ENCODE measurements around the gene NEURL4. TPM values are rescaled to one million over a fixed set of nuclear protein-coding genes. Genes with fewer than 3 reads are reported as not detected.

Gene NEURL4
- total RNA-seq, 1 donor from 2014 or later = 22.6 TPM

DNA sequence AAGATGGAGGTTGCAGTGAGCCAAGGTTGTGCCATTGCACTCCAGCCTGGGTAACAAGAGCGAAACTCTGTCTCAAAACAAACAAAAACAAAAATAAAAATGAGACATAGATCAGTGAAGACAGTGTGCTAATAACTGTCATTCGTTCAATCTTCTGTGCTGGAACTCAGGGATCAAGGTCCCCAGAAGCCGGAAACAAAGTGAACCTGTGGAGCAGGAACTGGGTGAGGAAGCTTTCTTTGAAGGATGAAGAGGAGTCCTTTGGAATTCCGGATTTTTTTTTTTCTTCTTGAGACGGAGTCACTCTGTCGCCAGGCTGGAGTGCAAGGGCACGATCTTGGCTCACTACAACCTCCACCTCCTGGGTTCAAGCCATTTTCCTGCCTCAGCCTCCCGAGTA lies 49.7 kb downstream of the NEURL4 start:
- H3K4me3 ChIP-seq = no peak overlapping the region
- H3K4me1 ChIP-seq = peaks cover 24% of the 10 kb centered on the region
- no peak overlapping the region for H3K27ac ChIP-seq
- no peak for TF ChIP-seq CTCF (IDR thresholded peaks at IDR 0.05)
- TF ChIP-seq POLR2A (IDR thresholded peaks at IDR 0.05) = no peak
- no peak for TF ChIP-seq POLR2AphosphoS5 (IDR thresholded peaks at IDR 0.05; ENCODE audit: insufficient read depth in 1 of 2, low read depth in 1 of 2)
- DNase-seq (ENCODE audit: extremely low spot score in 2 of 2) = no peak
- intact Hi-C loops (cut with DNase I) = no loop called here
- H3K27me3 ChIP-seq = no peaks in the 10 kb centered on the region
- no peaks in the 10 kb centered on the region for H3K36me3 ChIP-seq
- no peaks in the 10 kb centered on the region for H3K9me3 ChIP-seq

GRCh38 chr17:7266784-7267183 lies 62.4 kb downstream of the NEURL4 start:
- Histone ChIP-seq H3K4me3 (no peak overlapping the region), H3K36me3 (no peaks in the 10 kb centered on the region), H3K27ac (no peak overlapping the region), H3K9me3 (no peaks in the 10 kb centered on the region), H3K4me1 (peaks cover 21% of the 10 kb centered on the region), H3K27me3 (peaks cover 11% of the 10 kb centered on the region)
- TF ChIP-seq POLR2A (IDR thresholded peaks at IDR 0.05) = no peak
- TF ChIP-seq POLR2AphosphoS5 (IDR thresholded peaks at IDR 0.05; ENCODE audit: insufficient read depth in 1 of 2, low read depth in 1 of 2) = no peak
- intact Hi-C loops (cut with DNase I) = no loop called here
- no peak for DNase-seq (ENCODE audit: extremely low spot score in 2 of 2)

Small RNA genes lying within 50 kb of the gene (small RNA-seq; reads per million reads assigned to genes)
- gene AC026954.2 = not detected
- gene RF00019 = not detected

Other genes with a start within 250 kb of the NEURL4 start
- 3.7 TPM for gene CLEC10A, start 249.1 kb downstream of the NEURL4 start, total RNA-seq
- 2.7 TPM for gene ASGR2, start 214.5 kb downstream of the NEURL4 start, total RNA-seq
- gene ASGR1, start 150.0 kb downstream of the NEURL4 start, total RNA-seq = 2.5 TPM
- gene DLG4, start 109.5 kb downstream of the NEURL4 start, total RNA-seq = 23.3 TPM
- gene ACADVL, start 109.4 kb downstream of the NEURL4 start, total RNA-seq = 957 TPM
- gene DVL2, start 94.8 kb downstream of the NEURL4 start, total RNA-seq = 53.0 TPM
- 24.8 TPM for gene PHF23, start 89.9 kb downstream of the NEURL4 start, total RNA-seq
- gene GABARAP, start 86.9 kb downstream of the NEURL4 start, total RNA-seq = 395 TPM
- 64.6 TPM for gene CTDNEP1, start 77.6 kb downstream of the NEURL4 start, total RNA-seq
- gene ELP5, start 77.1 kb downstream of the NEURL4 start, total RNA-seq = 30.9 TPM
- gene CLDN7, start 66.9 kb downstream of the NEURL4 start, total RNA-seq = 75.9 TPM
- 3.2 TPM for gene SLC2A4, start 47.6 kb downstream of the NEURL4 start, total RNA-seq
- gene YBX2, start 34.7 kb downstream of the NEURL4 start, total RNA-seq = 0.25 TPM
- gene EIF5A, start 21.7 kb downstream of the NEURL4 start, total RNA-seq = 238 TPM
- 51.1 TPM for gene GPS2, start 14.0 kb downstream of the NEURL4 start, total RNA-seq
- gene ACAP1, start 7.2 kb upstream of the NEURL4 start, total RNA-seq = 7.6 TPM
- 12.5 TPM for gene KCTD11, start 22.8 kb upstream of the NEURL4 start, total RNA-seq
- not detected for gene TMEM95, start 25.8 kb upstream of the NEURL4 start, total RNA-seq
- gene TNK1, start 51.8 kb upstream of the NEURL4 start, total RNA-seq = 10.1 TPM
- gene PLSCR3, start 65.2 kb upstream of the NEURL4 start, total RNA-seq = 37.1 TPM
- 118 TPM for gene TMEM256, start 74.8 kb upstream of the NEURL4 start, total RNA-seq
- 25.5 TPM for gene NLGN2, start 78.5 kb upstream of the NEURL4 start, total RNA-seq
- gene SPEM1, start 91.0 kb upstream of the NEURL4 start, total RNA-seq = not detected
- not detected for gene SPEM2, start 96.3 kb upstream of the NEURL4 start, total RNA-seq
- gene SPEM3, start 99.5 kb upstream of the NEURL4 start, total RNA-seq = not detected
- 9.8 TPM for gene TMEM102, start 106.1 kb upstream of the NEURL4 start, total RNA-seq
- 10.8 TPM for gene FGF11, start 110.2 kb upstream of the NEURL4 start, total RNA-seq
- 5.9 TPM for gene CHRNB1, start 115.7 kb upstream of the NEURL4 start, total RNA-seq
- gene ZBTB4, start 150.3 kb upstream of the NEURL4 start, total RNA-seq = 38.1 TPM
- gene SLC35G6, start 152.1 kb upstream of the NEURL4 start, total RNA-seq = not detected
- 118 TPM for gene POLR2A, start 155.0 kb upstream of the NEURL4 start, total RNA-seq
- gene TNFSF12, start 219.7 kb upstream of the NEURL4 start, total RNA-seq = 60.6 TPM
- gene TNFSF13, start 229.4 kb upstream of the NEURL4 start, total RNA-seq = 20.1 TPM
- gene SENP3, start 232.6 kb upstream of the NEURL4 start, total RNA-seq = 60.2 TPM